ENCODE data around the gene HRAS. TPM values are rescaled to one million over a fixed set of nuclear protein-coding genes. Genes with fewer than 3 reads are reported as not detected.
"Not testable (repeated sequence)": the region's sequence is repeated elsewhere in the genome, so short reads cannot be mapped to it uniquely, and the experiment has no call there.

HRAS gene
- polyA plus RNA-seq (ENCODE audit: insufficient read length in 12 of 12): 100 to 1,000 TPM in 6 of 12 donors, 10 to 100 TPM in 5, not detected in 1; 62.1 to 123 (median 101) TPM
- long read RNA-seq, donor 1, transcript HRAS-201 (6 exons, 894 nt): major isoform, 8 of 19 reads
- long read RNA-seq, donor 1, partial matches to known transcripts: 9 of 19 reads
- long read RNA-seq, donor 1, other reads (novel, unspliced or antisense): 0 of 19 reads
- long read RNA-seq, donor 2, transcript HRAS-205 (5 exons, 1,151 nt): minor isoform, 6 of 51 reads
- long read RNA-seq, donor 2, transcript HRAS-201 (6 exons, 894 nt): major isoform, 31 of 51 reads
- long read RNA-seq, donor 2, transcript HRAS-211 (7 exons, 1,114 nt): minor isoform, 7 of 51 reads
- long read RNA-seq, donor 2, partial matches to known transcripts: 5 of 51 reads
- long read RNA-seq, donor 2, other reads (novel, unspliced or antisense): 0 of 51 reads
- long read RNA-seq, donor 3, transcript HRAS-201 (6 exons, 894 nt): major isoform, 13 of 24 reads
- long read RNA-seq, donor 3, partial matches to known transcripts: 7 of 24 reads
- long read RNA-seq, donor 3, other reads (novel, unspliced or antisense): 0 of 24 reads
- long read RNA-seq, donor 4, transcript HRAS-201 (6 exons, 894 nt): major isoform, 12 of 15 reads
- long read RNA-seq, donor 4, partial matches to known transcripts: 0 of 15 reads
- long read RNA-seq, donor 4, other reads (novel, unspliced or antisense): 0 of 15 reads
- long read RNA-seq, donor 5: 0 reads
- long read RNA-seq, donor 6, transcript HRAS-201 (6 exons, 894 nt): major isoform, 26 of 35 reads
- long read RNA-seq, donor 6, partial matches to known transcripts: 7 of 35 reads
- long read RNA-seq, donor 6, other reads (novel, unspliced or antisense): 0 of 35 reads
- long read RNA-seq, donor 7, transcript HRAS-201 (6 exons, 894 nt): major isoform, 17 of 20 reads
- long read RNA-seq, donor 7, partial matches to known transcripts: 0 of 20 reads
- long read RNA-seq, donor 7, other reads (novel, unspliced or antisense): 0 of 20 reads
- long read RNA-seq, donor 8, transcript HRAS-211 (7 exons, 1,114 nt): minor isoform, 5 of 54 reads
- long read RNA-seq, donor 8, transcript HRAS-201 (6 exons, 894 nt): major isoform, 41 of 54 reads
- long read RNA-seq, donor 8, partial matches to known transcripts: 5 of 54 reads
- long read RNA-seq, donor 8, other reads (novel, unspliced or antisense): 0 of 54 reads
- long read RNA-seq, donor 9, transcript HRAS-201 (6 exons, 894 nt): major isoform, 16 of 24 reads
- long read RNA-seq, donor 9, partial matches to known transcripts: 6 of 24 reads
- long read RNA-seq, donor 9, other reads (novel, unspliced or antisense): 0 of 24 reads
- long read RNA-seq, donor 10, transcript HRAS-201 (6 exons, 894 nt): major isoform, 33 of 57 reads
- long read RNA-seq, donor 10, transcript HRAS-211 (7 exons, 1,114 nt): minor isoform, 5 of 57 reads
- long read RNA-seq, donor 10, partial matches to known transcripts: 13 of 57 reads
- long read RNA-seq, donor 10, other reads (novel, unspliced or antisense): 0 of 57 reads
- long read RNA-seq, donor 11, transcript HRAS-201 (6 exons, 894 nt): major isoform, 42 of 48 reads
- long read RNA-seq, donor 11, partial matches to known transcripts: 0 of 48 reads
- long read RNA-seq, donor 11, other reads (novel, unspliced or antisense): 0 of 48 reads

DNA sequence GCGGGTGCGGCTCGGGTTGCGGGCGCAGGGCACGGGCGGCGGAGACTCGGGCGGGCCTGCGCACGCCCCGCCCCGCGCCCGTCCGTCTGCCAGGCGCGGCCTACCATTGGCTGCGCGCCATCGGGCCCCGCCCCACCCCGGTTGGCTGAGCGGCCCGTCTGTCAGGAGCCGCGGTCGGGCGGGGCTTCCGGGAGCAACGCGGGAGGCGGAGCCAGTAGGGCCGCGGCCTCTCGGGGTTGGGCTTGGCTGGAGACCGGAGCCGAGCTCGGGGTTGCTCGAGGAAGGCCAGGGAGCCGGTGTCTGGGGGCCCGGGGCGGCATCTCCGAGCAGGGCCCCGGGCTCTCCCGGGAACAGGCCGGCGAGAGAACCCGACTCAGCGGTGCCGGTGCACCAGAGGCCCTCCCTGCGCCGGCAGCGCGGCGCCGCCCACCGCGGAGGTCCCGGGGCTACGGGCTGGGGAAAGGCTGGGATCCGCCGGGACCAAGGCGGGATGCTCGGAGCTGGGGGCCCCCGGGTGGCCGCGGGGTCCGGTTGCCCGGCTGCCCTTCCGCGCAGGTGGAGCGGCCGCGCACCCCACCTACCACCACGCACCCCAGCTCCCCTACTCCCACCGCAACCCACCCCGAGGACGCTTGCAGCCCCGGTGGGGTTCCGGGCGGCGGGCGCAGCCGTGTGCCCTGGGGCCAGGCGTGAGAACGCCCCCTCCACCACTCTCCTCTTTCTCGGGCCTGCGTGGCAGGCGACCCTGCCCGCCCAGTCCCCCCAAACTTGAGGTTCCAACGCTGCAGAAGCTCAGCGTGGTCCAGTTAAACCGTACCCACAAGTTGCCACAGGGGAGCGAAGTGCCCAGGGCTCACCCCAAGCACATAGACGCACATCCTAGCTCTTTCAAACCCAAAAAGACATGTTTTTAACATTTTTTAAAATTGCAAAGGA, at the start of gene HRAS:
TSS of gene HRAS (minus strand) at position 58 of the 936 bp plus-strand sequence.
- peak; percentile 93 for DNase-seq

DNA sequence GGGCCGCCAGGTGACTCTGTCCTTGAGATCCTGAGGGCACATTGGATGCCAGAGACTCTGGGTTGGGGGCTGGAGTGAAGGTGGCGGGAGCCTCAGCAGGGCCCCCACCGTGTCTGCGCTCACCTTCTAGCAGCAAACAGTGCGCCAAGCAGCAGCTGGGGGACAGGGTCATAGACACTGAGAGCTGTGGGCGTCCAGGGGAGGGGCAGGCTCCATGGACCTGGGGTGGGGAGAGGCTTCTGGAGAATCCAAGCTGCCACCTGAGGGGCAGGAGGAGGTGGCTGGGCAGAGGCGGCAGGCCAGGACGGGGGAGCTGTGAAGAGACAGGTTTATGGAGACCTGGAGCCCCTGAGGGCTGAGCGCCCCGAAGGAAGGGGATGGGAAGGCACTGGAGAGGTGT, 48.9 kb upstream of the HRAS start:
- no peak for DNase-seq

DNA sequence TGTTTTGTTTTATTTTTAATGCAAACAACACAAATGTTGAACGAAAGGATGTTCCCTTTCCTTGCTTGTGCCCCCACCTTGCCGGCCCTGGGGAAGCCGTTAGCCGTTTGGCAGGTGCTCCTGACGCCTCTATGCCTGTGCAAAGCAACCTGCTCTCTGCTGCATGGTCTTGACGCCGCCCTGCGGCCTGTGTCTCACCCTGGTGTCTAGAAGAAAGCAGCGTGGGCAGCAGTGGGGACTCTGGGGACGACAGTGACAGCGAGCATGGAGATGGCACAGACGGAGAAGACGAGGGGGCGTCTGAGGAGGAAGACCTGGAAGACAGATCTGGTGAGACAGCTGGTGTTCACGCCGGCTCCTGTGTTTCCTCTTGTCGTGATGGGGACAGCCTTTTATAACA, 46.4 kb upstream of the HRAS start:
- no peak for DNase-seq

DNA sequence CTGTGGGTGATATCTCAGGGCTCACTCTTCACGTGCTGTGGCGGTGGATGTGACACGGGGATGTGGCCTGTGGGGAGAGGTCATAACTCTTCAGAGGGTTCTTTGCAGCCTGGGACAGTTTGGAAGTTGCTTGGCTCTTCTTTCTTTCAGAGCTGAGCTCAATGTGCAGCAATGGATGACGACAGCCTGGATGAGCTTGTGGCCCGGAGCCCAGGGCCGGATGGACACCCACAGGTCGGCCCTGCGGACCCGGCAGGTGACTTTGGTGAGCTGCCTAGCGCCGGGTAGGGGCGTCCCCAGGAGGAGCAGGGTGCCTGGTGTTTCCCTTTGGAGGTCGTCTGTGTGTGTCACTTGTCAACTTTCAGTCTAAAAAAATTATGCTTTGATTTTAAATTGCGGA, 46.0 kb upstream of the HRAS start:
- DNase-seq: no peak

DNA sequence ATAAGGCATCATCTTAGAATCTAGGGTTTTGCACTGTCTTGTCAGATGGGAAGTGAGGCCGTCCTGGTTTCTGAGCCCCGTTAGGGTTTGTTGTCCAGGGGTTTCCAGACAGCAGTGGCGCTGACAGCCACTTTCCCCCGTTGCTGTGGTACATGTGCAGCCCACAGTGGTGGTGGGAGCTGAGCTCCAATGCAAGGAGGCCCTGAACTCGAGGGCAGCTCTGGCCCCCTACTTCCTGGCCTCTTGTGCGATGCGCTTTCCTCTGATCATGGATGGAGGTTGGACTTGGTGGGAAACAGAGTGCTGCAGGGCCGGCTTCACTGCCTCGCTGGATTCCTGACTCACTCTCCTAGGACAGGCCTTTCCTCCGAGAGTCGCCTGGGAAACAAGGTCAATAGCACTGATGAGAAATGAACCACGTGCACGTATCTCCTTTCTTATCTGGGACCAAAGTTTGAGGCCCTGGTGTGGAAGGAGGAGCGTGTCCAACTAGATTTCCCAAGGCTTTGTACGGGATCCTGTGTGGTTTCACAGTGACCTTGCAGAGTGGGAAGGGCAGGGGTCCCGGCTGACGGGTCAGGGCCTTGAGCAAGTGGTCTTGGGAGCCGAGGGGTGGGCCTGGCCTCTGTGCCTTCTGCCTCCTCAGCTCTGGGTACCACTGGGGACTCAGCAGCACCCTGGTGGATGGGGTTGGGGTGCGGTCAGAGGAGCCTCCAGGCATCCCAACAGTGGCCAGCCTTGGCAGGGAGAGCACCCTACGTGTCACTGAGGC, 44.6 kb upstream of the HRAS start:
- DNase-seq: no peak

DNA sequence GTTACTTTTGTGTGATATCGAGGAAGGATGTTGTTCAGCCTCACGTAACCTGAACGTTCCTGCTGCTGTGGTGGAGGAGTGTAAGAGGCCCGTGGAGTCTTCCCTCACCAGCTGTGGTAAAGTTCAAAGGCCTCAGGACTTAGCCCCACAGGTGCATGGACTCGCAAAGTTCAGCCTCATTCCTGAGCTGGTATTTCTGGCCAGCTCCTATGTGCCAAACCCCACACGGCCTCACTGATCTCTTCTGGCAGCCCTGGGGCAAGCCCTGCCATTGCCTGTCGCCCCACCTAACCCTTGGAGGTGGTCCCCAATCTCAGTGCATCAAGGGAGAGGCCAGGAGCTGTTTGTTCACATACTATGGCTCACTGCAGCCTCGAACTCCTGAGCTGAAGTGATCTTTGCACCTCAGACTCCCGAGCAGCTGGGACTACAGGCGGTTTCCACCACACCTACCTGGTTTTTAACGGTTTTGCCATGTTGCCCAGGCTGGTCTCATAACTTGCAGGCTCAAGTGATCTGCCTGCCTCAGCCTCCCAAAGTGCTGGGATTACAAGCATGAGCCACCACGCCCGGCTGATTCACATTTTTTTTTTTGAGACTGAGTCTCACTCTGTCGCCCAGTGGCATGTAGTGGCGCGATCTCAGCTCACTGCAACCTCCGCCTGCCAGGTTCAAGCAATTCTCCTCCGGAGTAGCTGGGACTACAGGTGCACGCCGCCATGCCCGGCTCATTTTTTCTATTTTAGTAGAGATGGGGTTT, 43.1 kb upstream of the HRAS start:
- no peak for DNase-seq

DNA sequence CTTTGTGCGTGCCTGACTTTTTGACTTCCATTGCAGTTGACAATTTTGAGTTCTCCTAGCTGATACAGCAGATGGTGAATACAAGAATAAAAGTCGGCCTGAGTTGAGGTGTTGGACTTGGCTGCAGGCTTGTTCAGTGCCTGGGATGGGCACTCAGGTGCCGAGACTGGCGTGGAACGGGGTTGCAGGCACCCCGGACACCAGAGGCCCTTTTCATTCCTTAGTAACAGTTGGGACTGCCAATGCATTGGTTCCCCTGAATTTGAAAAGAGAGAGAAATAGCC, 42.2 kb upstream of the HRAS start:
- DNase-seq: no peak

DNA sequence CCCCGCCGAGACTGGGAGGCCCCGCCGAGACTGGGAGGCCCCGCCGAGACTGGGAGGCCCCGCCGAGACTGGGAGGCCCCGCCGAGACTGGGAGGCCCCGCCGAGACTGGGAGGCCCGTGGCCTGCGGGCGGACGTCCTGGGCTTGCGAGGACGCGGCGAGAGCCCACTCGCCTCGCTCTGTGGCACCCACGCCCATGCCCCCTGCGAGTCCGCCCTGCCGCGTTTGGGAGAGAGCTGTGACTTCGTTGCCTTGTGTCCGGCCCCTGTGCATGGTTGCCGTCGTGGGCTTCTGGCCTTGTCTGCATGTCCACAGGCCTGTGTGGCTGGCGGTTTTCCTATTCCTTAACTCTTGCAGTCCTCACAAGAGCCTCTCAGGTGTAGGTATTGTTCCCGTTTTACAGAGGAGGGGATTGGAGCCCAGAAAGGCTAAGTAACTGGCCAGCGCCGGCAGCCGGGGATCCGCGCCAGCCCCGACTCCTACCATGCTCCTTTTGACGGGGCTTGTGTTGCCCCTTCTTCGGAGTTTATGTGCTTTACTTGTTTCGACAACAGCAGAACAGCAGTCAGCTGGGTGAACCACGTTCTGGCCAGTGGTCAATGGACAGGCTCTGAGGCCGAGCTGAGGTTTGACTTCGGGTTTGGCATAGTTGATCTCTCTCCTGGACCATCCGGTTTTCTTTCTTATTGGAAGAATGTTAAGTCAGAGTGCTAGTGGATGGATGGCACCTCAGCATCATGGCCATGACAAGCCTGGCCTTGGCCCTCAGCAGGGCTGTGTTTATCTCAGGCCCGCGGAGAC, 41.6 kb upstream of the HRAS start:
- no peak for DNase-seq

DNA sequence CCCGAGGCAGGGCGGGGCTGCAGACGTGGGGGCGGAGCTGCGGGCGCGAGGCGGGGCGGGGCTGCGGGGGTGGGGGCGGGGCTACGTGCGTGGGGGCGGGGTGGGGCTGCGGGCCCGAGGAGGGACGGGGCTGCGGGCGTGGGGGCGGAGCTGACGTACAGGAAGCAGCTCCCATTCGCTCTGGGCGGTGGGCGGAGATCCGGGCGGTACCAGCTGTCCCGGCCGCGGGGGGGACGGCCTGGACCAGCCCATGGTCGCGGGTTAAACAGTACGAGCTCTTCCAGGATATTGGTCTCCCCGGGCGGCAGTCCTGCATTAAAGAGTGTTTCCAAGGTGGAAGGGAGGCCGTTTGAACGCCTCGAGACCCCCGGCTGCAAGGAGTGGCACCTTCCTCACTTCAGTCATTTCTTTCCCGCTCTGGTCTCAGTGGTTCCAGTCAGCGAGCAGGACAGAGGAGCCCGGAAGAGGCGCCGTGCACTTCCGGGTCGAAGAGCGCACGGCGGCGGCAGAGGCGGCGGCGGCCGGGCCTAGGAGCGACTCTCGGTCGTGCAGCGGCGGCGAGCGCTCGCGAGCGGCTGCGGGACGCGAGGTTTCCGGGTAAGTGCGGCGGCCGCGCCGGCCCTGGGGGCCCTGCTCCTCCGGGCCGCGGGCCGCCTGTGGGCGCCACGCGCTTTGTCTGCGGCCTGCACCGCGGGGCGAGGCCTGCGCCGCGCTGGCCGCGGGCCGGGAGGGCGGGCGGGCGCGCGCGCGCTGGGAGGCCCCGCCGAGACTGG, 40.8 kb upstream of the HRAS start, which contains the start of gene PHRF1:
TSS of gene PHRF1 (plus strand) at position 475 of the 773 bp plus-strand sequence. CDS start 5,043 bp downstream, outside the sequence.
- DNase-seq: peak; percentile 95

DNA sequence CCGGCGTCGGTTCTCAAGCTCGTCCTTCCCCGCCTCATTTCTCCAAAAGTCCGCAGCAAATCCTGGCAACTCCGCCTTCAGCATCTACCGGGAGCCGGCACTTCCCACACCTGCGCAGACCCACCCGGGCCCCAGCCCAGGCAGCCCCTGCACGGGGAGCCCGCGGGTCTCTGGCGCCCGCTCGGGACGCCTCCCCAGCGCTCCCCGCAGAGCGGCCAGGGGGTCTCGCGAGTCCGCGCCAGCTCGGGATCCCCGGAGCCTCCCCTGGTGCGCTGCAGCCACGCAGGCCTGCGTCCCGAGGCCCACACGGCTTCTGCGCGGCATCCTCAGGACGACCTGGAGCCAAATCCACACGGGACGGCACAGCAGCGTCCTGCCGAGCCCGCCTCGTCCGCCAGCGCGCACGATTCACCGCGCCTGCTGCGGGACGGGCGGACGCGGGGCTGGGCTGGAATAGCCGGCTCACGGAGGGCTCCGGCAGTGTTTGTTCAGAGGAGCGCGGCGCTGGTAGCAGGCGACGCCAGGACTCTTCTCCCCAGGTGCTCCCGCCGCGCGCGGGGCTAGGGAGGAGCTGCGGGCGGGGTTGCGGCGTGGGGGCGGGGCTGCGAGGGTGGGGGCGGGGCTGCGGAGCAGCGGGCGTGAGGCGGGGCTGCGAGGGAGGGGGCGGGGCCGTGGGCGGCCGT, 40.1 kb upstream of the HRAS start:
- DNase-seq: no peak

DNA sequence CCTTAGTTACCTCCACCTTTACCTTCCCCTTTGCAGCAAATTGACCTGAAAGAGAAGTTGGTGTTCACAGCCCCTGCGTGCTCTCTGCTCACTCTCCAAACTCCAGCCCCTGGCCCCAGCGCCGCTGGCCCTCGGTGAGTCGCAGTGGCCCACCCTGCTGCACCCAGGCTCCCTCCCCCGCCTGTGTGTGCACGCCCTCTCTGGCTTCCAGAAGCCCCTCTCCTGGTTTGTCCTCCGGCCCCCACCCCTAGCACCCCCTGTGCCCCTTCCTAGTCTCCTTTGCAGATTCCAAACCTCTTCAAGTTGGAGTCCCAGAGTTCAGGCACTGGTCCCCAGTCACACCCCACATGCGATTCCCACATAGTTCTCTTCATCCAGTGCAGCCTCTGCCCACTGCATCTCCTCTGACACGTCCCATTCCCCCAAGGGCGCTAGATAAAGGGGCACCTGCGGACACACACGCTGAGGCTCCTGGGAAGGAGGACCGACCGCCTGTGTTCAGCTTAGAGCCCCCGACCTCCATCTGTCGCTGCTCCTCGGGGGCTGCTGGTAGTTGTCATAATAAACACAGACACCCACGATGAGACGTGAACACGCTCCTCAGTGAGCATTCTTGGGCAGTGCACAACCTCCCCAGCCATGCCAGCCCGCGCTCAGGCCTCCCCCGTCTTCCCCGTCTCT, 39.4 kb upstream of the HRAS start:
- no peak for DNase-seq

DNA sequence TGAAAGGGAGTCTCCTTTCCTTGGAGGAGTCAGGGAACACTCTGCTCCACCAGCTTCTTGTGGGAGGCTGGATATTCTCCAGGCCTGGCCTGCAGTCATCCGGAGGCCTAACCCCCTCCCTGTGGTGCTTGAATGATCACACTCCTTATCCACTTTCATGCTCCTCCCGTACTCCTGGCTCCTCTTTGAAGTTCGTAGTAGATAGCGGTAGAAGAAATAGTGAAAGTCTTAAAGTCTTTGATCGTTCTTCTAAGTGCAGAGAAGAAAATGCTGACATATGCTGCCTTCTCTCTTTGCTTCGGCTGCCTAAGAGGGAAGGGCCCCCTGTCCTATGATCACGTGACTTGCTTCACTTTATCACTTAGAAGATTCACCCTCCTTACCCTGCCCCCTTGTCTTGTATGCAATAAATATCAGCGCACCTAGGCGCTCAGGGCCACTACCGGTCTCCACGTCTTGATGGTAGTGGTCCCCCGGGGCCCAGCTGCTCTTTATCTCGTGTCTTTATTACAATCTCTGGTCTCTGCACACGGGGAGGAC, 38.7 kb upstream of the HRAS start:
- not testable (repeated sequence) for DNase-seq

DNA sequence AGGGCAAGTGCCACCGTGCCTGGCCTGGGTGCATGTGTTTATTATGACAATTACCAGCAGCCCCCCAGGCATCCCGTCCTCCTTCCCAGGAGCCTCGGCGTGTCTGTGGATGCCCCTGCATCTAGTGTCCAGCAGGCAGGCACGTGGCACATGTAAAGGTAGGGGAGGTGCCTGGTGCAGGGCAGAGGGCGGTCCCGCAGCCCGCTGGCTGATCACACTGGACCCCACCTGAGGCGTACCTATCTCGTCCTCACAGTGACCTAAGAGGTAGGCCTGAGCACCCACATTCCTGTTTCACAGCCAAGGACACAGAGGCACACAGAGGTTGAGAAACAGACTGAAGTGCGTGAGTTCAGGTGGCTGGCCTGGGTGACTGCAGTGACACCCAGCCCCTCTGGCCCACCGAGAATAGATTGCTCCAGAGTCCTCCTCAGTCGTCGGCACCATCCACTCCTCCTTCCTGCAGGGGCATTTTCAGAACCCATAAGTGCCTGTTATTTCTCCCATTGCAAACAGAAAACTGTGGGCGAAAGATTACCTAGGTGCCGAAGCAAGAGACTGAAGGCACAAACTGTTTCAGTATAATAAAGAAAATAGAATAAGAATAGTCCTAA, 37.9 kb upstream of the HRAS start:
- no peak for DNase-seq

DNA sequence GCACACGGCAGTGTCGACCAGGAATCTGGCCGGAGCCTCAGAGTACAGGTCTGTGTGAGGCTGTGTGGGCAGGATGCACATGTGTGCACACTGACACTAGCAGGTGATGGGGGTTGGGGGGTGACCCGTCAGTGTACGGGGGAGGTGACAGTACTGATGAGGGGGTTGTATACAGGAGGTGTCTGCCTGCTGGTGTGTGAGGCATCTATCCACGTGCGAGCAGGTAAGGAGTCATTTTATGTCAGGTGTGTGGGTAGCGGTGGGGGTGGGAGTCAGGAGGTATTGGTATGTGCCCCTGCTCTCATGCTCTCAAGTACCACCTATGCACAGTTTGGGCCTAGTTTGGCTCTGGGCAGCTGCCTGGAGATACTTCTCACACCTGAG, 36.4 kb upstream of the HRAS start:
- no peak for DNase-seq
